HG03558 (cell line): Measurements from ENCODE around the gene PLA2G4B.

Experiments used
- ATAC-seq: cut with Tn5 transposase; IDR thresholded peaks from one replicate; pipeline ENCODE4 v1.9.1; 2021; ENCODE audit warnings: moderate number of reproducible peaks; ENCODE audit not compliant: unreplicated experiment; ENCODE audit errors: extremely low read depth

The PLA2G4B gene

GRCh38 chr15:41897363-41897799 is 58.7 kb downstream of the PLA2G4B start:
- ATAC-seq, result no peak
